T-helper 1 cell treated with Interleukin-12 subunit alpha and Interleukin-12 subunit beta and Interleukin-4 antibody, amounts not matched to agents 30 μg/mL and 1 μg/mL, for 36 hours (primary cell): Measurements from ENCODE around the gene WHAMM.

Experiments used
- H3K27ac Mint-ChIP-seq: one replicate; pipeline ENCODE4 v1.8.0; 2021; ENCODE audit warnings: mild to moderate bottlenecking, mixed read lengths
- H3K27me3 Mint-ChIP-seq: one replicate; pipeline ENCODE4 v1.8.0; 2021; ENCODE audit warnings: low read depth, mixed read lengths
- H3K36me3 Mint-ChIP-seq: one replicate; pipeline ENCODE4 v1.8.0; 2021; ENCODE audit warnings: low read depth, mixed read lengths
- H3K4me1 Mint-ChIP-seq: one replicate; pipeline ENCODE4 v1.8.0; 2021; ENCODE audit warnings: low read depth, mixed read lengths
- H3K4me3 Mint-ChIP-seq: one replicate; pipeline ENCODE4 v1.8.0; 2021; ENCODE audit warnings: mild to moderate bottlenecking, moderate library complexity, mixed read lengths
- H3K9me3 Mint-ChIP-seq: one replicate; pipeline ENCODE4 v1.8.0; 2021; ENCODE audit warnings: mixed read lengths

Gene WHAMM

DNA sequence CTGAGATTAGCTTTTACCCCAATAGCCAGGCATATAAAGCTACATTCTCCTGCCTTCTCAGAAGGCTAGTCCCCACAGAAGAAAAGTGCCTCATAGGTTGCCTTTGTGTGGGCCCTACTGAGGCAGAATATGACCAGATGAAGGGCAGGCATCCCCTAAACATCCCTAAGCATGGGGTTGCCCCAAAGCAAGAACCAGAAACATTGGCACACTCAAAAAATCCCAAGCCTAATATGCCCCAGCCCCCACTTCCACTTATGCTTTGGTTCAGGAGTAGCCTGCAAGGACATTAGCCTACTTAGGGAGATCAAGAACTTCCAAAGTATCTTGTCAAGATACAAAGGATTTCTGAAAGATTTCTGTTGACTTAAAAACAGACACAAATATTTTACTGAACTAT is 29.7 kb downstream of the WHAMM start:
- no peaks in the 10 kb centered on the region for H3K4me1 Mint-ChIP-seq
- no peak overlapping the region for H3K27ac Mint-ChIP-seq

DNA sequence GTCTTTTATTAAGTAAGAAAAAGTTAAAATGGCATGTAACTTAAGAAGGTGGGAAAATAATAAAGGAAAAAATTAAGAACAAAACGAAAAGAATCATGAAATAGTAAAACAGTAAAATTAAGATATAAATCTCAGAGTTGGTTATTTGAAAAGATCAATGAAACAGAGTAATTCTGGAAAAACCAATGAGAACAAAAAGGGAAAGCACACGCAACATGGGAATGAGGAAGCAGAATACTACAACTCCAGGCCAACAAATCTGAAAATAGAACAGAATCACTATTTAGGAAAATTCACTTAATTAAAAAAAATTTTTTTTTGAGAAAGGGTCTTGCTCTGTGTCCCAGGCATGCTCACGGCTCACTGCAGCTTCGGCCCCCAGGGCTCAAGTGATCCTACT is 30.7 kb downstream of the WHAMM start:
- H3K4me1 Mint-ChIP-seq, result peaks cover 3% of the 10 kb centered on the region
- H3K36me3 Mint-ChIP-seq, result peaks cover 32% of the 10 kb centered on the region
- H3K9me3 Mint-ChIP-seq, result no peaks in the 10 kb centered on the region
- H3K4me3 Mint-ChIP-seq, result no peak overlapping the region
- peaks cover 16% of the 10 kb centered on the region for H3K27me3 Mint-ChIP-seq
- H3K27ac Mint-ChIP-seq, result no peak overlapping the region

More for the DNA sequence above, 29.7 kb downstream of the WHAMM start:
- Mint-ChIP-seq H3K9me3 (no peaks in the 10 kb centered on the region), H3K36me3 (peaks cover 38% of the 10 kb centered on the region), H3K4me3 (no peak overlapping the region), H3K27me3 (peaks cover 10% of the 10 kb centered on the region)

DNA sequence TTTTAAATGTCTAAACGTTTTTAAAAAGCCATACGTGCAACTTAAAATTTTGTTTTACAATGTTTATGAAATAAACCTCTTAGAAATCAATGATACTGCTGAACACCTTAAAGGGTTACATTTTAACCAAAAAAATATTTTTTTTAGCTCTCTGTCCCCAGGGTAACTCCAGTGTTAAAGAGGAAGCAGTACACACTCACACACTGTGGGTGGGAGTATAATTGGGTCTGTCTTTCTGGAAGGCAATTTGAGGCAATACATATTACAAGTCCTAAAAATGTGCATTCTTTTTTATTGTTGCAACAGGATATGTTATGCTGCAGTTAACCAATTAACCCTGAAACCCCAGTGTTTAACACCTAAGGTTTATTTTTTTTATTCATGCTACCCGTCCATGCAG is 34.1 kb downstream of the WHAMM start:
- H3K4me1 Mint-ChIP-seq, result peaks cover 3% of the 10 kb centered on the region
- no peak overlapping the region for H3K4me3 Mint-ChIP-seq
- no peak overlapping the region for H3K27ac Mint-ChIP-seq
- H3K36me3 Mint-ChIP-seq, result peaks cover 5% of the 10 kb centered on the region
- H3K9me3 Mint-ChIP-seq, result no peaks in the 10 kb centered on the region
- peaks cover 32% of the 10 kb centered on the region for H3K27me3 Mint-ChIP-seq

DNA sequence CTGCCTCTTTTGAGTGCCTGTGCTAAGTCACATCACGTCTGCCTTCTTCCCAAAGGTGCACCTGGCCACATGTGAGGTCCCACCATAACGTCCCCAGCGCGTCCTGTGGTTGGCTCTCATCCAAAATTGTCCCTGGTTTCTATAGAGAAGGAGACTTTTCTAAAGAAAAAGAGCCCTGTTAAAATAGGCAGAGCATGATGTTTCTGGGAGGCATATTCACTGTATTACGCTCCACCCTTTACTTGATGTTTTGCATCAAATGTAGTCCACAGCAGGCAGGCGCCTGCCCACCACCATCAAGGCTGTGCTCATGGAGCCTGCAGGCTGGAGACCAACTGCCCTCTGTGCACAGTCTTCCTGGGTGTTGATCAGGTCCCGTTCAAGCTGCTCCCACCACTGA is 36.3 kb downstream of the WHAMM start:
- peaks cover 37% of the 10 kb centered on the region for H3K27me3 Mint-ChIP-seq
- no peaks in the 10 kb centered on the region for H3K9me3 Mint-ChIP-seq
- no peak overlapping the region for H3K4me3 Mint-ChIP-seq
- H3K36me3 Mint-ChIP-seq, result peaks cover 2% of the 10 kb centered on the region
- H3K4me1 Mint-ChIP-seq, result peaks cover 12% of the 10 kb centered on the region
- no peak overlapping the region for H3K27ac Mint-ChIP-seq

DNA sequence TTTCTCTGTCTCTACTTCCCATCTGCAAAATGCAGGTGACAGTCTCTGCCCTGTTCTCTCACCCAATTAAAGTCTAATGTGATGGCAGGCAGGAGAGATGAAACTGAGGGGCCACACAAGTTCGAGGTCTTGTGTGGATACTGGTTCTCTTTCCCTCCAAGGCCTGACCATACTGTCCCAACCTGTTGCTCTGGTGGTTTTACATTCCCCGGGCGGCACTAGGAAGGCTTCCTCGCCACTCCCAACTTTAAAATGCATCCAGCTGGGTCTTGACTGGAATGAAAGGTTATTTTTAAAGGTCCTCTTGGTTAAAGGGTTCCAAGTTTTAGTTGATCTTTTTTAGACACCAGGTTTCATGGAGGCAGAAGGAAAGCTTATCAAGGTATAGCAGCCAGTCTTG is 37.2 kb downstream of the WHAMM start:
- Mint-ChIP-seq H3K36me3 (peaks cover 2% of the 10 kb centered on the region), H3K4me1 (peaks cover 12% of the 10 kb centered on the region), H3K27me3 (peaks cover 36% of the 10 kb centered on the region), H3K27ac (no peak overlapping the region), H3K9me3 (no peaks in the 10 kb centered on the region), H3K4me3 (no peak overlapping the region)

DNA sequence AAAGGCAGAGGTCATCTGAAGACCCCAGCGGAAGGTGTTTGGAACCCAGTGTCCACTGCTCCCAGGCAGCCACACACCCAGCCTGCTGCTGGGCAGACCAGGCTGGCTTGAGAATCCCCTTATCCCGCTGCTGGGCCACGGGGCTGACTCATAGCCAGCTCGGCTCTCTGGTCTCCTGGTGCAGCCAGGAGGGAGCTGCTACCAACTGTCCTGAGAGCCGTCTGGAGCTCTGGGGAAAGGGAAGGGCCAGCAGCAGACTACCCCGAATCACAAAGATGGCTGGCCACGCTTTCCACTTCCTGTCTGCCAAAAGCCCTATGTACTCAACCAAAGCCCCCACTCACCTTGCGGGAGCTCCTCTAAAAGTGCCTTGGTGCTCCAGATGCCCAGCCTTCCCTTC is 38.3 kb downstream of the WHAMM start:
- no peaks in the 10 kb centered on the region for H3K36me3 Mint-ChIP-seq

DNA sequence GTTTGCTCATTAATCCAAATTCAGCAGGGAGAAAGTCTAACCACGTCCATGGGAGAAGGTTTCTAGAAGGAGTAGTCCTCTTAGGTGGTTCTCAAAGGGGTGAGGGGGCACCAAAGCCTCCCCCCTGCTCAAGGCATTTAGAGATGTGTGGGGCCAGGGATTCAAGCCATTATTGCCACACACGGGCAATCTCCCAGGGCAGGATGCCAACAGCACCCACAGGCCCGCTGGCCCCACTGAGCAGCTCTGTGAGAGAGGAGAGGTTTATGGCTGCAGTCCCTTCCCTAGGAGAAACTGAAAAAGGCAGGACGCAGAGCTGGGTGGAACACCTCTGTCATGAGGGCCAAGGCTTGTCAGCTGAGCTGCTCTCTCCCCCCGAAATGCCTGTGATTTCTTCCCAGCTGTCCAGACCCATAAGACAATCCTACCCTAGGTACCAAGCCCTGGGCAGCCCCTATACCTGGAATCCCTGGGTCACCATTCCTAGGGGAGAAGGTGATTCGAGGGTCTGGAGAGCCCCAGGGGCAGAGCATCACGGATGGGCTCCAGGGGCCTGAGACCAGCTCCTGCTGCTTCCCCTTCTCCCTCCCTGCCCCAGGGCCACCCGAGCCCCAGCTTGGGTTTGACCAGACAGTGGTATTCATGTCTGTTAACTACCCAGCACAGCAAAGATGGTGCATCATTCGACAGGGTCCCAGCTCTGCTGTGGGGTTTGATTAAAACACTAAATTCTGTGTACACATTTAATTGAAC is 39.0 kb downstream of the WHAMM start:
- peaks cover 33% of the 10 kb centered on the region for H3K27me3 Mint-ChIP-seq
- H3K27ac Mint-ChIP-seq, result no peak overlapping the region
- H3K9me3 Mint-ChIP-seq, result no peaks in the 10 kb centered on the region
- H3K4me3 Mint-ChIP-seq, result no peak overlapping the region
- peaks cover 14% of the 10 kb centered on the region for H3K4me1 Mint-ChIP-seq
- H3K36me3 Mint-ChIP-seq, result no peaks in the 10 kb centered on the region

More for the DNA sequence above, 38.3 kb downstream of the WHAMM start:
- peaks cover 12% of the 10 kb centered on the region for H3K4me1 Mint-ChIP-seq
- H3K4me3 Mint-ChIP-seq, result no peak overlapping the region
- peaks cover 33% of the 10 kb centered on the region for H3K27me3 Mint-ChIP-seq
- no peaks in the 10 kb centered on the region for H3K9me3 Mint-ChIP-seq
- no peak overlapping the region for H3K27ac Mint-ChIP-seq

DNA sequence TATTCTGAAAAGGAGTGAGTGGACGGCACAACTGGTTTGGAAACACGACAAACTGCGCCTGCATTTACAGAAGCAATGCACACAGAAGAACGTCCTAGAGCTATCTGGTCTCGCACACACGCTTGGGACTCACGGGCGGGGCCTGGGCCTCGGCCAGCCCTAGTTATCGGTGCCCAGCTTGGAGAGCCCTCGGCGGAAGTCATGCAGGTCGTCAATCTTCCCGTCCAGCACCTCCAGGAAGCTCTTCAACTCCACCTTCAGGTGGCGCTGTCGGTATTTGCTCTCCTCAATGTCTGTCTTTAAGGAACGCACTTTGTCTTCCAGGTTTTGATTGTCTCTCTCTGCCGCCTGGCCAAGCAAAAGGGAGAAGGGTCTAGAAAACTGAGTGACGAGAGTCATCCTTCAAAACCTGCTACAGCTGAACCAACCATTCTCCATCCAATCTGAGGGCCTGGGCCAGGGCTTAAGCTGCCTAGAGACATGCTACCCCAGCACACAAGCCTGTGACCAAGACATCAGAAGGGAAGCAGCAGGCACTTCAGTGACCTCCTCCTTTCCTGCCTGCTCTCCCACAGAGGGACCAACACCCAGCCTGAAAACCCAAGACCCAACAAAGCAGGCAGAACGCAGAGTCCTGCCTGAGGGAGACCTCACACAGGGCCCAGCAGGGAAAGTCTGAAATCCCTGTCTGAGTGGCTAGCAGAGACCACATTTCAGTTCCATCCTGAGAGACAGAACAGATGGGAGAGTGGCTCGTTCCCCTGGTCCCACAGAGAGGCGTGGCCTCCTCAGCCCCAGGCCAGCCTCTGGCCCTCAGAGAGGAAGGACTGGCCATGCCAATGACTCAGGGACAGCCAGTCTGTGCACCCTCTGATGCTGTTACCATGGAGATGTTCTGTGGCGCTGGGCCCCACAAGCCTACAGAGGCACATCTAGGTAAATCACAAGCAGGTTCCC is 40.4 kb downstream of the WHAMM start:
- no peak overlapping the region for H3K4me3 Mint-ChIP-seq
- peak overlapping the region; percentile 57 for H3K27ac Mint-ChIP-seq
- H3K9me3 Mint-ChIP-seq, result no peaks in the 10 kb centered on the region
- H3K36me3 Mint-ChIP-seq, result no peaks in the 10 kb centered on the region
- H3K4me1 Mint-ChIP-seq, result peaks cover 12% of the 10 kb centered on the region
- peaks cover 24% of the 10 kb centered on the region for H3K27me3 Mint-ChIP-seq

DNA sequence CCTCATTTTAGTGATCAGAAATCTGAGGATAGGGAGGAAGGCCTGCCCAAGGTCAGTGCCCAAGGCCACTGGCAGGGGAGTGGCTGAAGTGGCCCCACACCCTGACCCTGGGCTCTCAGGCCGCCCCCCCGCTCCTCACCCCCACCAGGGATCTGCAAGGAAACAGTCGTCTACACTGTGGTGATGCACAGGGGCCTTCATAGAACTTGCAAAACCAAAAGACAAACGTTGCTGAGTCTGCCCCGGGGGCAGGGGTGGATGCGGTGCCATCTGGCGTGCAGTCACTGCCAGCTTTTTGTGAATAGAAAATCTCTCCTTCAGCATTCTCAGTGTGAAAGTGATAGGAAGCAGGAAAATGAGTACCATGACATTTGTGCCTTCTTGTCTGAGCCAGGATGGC is 41.3 kb downstream of the WHAMM start:
- H3K4me1 Mint-ChIP-seq, result peaks cover 11% of the 10 kb centered on the region
- H3K9me3 Mint-ChIP-seq, result no peaks in the 10 kb centered on the region
- no peaks in the 10 kb centered on the region for H3K36me3 Mint-ChIP-seq
- H3K27ac Mint-ChIP-seq, result no peak overlapping the region
- peaks cover 16% of the 10 kb centered on the region for H3K27me3 Mint-ChIP-seq
- no peak overlapping the region for H3K4me3 Mint-ChIP-seq

DNA sequence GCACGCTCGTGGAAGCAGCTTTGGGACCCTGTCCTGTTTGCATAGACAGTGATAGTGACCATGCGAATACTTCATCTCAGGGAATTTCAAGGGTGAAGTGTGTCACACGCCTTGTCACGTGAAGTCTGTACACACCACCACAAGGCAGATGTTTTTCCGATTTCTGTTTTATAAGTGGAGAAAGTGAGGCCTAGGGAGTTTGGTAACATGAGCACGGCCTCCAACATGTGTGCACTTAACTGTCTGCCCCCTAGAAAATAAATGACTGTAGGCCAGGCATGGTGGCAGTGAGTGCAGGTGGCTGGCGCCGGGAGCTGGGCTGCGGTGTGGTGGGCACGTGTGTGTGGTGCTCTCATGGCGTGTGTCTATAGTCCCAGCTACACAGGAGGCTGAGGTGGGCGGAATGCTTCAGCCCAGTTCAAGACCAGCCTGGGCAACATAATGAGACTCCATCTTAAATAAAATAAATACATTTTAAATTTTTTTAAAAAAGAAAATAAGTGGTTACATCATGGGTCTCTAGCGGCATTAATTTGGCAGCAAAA is 42.0 kb downstream of the WHAMM start:
- H3K36me3 Mint-ChIP-seq, result no peaks in the 10 kb centered on the region
- no peak overlapping the region for H3K27ac Mint-ChIP-seq
- H3K4me1 Mint-ChIP-seq, result peaks cover 11% of the 10 kb centered on the region
- no peak overlapping the region for H3K4me3 Mint-ChIP-seq
- H3K27me3 Mint-ChIP-seq, result peaks cover 11% of the 10 kb centered on the region
- no peaks in the 10 kb centered on the region for H3K9me3 Mint-ChIP-seq

DNA sequence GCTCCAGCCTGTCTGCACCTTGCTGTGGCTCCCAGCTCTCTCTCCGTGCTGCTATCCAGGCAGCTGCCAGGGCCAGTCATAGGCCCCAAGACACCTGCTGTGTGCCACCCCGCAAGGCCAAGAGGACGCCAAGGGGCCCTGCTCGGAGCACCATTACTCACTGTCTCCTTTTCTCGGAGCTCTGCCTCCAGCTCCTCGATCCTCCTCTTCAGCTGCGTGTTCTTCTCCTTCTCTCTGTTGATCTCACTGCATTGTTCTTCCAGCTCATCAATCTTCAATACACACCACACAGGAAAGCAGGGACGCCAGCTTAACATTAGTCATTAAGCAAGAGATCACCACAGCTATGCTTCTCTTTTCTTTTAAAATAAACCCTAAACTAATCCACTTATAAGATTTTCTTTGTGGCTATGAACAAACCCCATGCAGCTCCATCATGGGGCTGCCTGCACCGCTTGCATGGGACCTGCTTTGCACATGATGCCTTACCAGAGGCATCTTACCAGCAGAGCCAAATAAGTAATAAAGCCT is 42.6 kb downstream of the WHAMM start:
- Mint-ChIP-seq H3K4me3 (no peak overlapping the region), H3K4me1 (peaks cover 11% of the 10 kb centered on the region), H3K36me3 (no peaks in the 10 kb centered on the region), H3K27me3 (peaks cover 5% of the 10 kb centered on the region), H3K9me3 (no peaks in the 10 kb centered on the region), H3K27ac (no peak overlapping the region)

DNA sequence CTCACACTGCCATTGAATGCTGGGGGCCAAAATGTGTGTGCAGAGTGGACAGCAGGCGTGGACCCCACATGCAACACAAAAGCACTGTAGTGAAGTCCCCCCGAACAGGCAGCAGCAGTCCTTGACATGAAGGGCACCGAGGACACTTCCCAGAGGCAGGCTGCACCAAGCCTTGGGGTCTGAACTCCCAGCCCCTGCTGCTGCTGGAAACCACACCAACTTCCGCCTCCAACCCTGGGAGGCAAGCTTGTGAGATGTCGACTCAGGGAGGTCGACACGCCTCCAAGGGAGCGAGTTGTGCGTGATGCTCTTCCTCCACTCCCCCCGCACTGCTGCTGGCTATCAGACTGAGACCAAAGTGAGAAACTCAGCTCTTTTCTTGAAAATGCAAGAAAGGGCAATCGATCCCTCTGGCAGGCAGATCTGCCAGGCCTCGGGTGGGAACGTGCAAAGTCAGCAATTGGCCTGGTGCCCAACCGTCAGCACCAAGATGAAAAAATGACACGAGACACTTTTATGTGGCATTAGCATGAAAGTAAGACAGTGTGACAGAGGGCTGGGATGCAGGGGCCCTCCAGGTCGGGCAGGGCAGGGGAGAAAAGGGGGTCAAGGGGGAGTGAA is 43.6 kb downstream of the WHAMM start:
- H3K4me3 Mint-ChIP-seq, result no peak overlapping the region
- H3K9me3 Mint-ChIP-seq, result no peaks in the 10 kb centered on the region
- H3K27ac Mint-ChIP-seq, result no peak overlapping the region
- H3K4me1 Mint-ChIP-seq, result peaks cover 11% of the 10 kb centered on the region
- H3K27me3 Mint-ChIP-seq, result peaks cover 5% of the 10 kb centered on the region
- H3K36me3 Mint-ChIP-seq, result no peaks in the 10 kb centered on the region

DNA sequence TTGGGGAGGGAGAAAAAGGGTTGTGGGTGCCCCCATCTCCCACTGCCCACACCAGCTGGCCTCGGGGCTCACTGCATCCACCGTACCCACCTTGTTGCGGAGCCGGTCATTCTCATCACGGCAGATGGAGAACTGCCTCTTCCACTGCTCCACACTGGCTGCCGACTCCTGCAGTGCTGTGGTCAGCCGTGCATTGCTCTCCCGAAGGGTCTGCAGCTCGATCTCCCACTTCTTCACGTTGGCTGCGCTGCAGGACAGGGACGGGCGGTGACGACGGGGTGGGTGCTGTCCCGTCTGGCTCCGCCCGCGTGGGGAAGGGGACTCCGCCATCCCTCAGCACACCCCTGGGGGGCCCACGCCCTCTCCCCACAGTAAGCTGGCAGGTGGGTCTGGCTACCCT is 45.1 kb downstream of the WHAMM start:
- no peak overlapping the region for H3K27ac Mint-ChIP-seq
- H3K4me1 Mint-ChIP-seq, result peaks cover 7% of the 10 kb centered on the region
- H3K36me3 Mint-ChIP-seq, result no peaks in the 10 kb centered on the region
- no peak overlapping the region for H3K4me3 Mint-ChIP-seq
- peaks cover 7% of the 10 kb centered on the region for H3K27me3 Mint-ChIP-seq
- H3K9me3 Mint-ChIP-seq, result no peaks in the 10 kb centered on the region
